Right lobe of liver (tissue), 6 donors: ENCODE data around the gene MED22. TPM values are rescaled to one million over a fixed set of nuclear protein-coding genes. Genes with fewer than 3 reads are reported as not detected.

Source experiments
- ATAC-seq, 4 donors: fragments of 200-7000 bp; cut with Tn5 transposase; one replicate each; pipeline ENCODE4 v1.9.1; 2020; ENCODE audit warnings: mild to moderate bottlenecking in 4 of 4, moderate library complexity in 4 of 4
- DNase-seq, 3 donors: peaks; one replicate each; pipeline ENCODE4 v3.0.0-alpha.2; 2020
- H3K27ac ChIP-seq, 3 donors: fragments of 200-600 bp; one replicate each; pipeline ENCODE4 v1.8.0; 2022
- H3K27me3 ChIP-seq, 2 donors: fragments of 200-600 bp; one replicate each; pipeline ENCODE4 v1.8.0; 2022
- H3K36me3 ChIP-seq, 4 donors: fragments of 200-600 bp; sonication (generic) in 1 of 4; one replicate each; pipeline versions ENCODE4 v1.5.1 to v1.8.0; 2017 to 2022; ENCODE audit warnings: control low read depth in 1 of 4
- H3K4me1 ChIP-seq, 4 donors: fragments of 200-600 bp; sonication (generic) in 1 of 4; one replicate each; pipeline versions ENCODE4 v1.5.1 to v1.8.0; 2017 to 2022; ENCODE audit warnings: control low read depth in 1 of 4
- H3K4me3 ChIP-seq, 3 donors: fragments of 200-600 bp; one replicate each; pipeline ENCODE4 v1.8.0; 2022
- H3K9me3 ChIP-seq, 4 donors: fragments of 200-600 bp; sonication (generic) in 1 of 4; one replicate each; pipeline versions ENCODE4 v1.5.1 to v1.8.0; 2017 to 2022; ENCODE audit warnings: control low read depth in 1 of 4
- CTCF ChIP-seq, 4 donors: fragments of 200-600 bp in 3 of 4; fragments of 450-650 bp in 1 of 4; IDR thresholded peaks; one replicate each; pipeline versions ENCODE4 v1.5.1 to v1.8.0; 2016 to 2022; ENCODE audit warnings: antibody characterized with exemption in 4 of 4, mild to moderate bottlenecking in 2 of 4
- POLR2A ChIP-seq: fragments of 450-650 bp; IDR thresholded peaks from one replicate; pipeline ENCODE4 v1.6.1; 2017; ENCODE audit warnings: antibody characterized with exemption, mild to moderate bottlenecking
- WGBS: methylation state at CpG from one replicate; pipeline ENCODE4 v1.1.6; 2018; ENCODE audit warnings: low coverage, low lambda C conversion rate; ENCODE audit not compliant: insufficient coverage; ENCODE audit errors: missing lambda C conversion rate; 5-methylcytosine and 5-hydroxymethylcytosine counted together
- intact Hi-C, 2 donors: fragments of 100-400 bp; cut with DNase I; formaldehyde crosslinking; loops; one replicate each; pipeline versions ENCODE4 v1.11.2 to v1.14.1; 2022
- small RNA-seq, 2 experiments: library from RNA; depleted of rRNA; stranded (forward); fragments of <200 nt; gene quantifications; one replicate each; pipeline ENCODE3, GENCODE V24; 2016
- total RNA-seq, 6 experiments: library from RNA; depleted of rRNA in 2 of 6; stranded (reverse); fragments of >200 nt in 2 of 6; fragmentation: NEBNext Ultra II Directional in 3 of 6; extraction: Animal tissue kit (Norgen Biotek cat#: 25700) in 3 of 6; gene quantifications; one replicate each; pipeline versions ENCODE4 v1.1.0 to v1.2.4, GENCODE V29; 2016 to 2023
- donor health status: DM: no; HTN: yes; CAD: no.
- donor health status: DM: no; HTN: no; CAD: no.
- donor health status: DM: no; HTN: no; CAD: no.
- donor health status: DM: no; HTN: yes; CAD: no.
- donor health status: DM: no; HTN: yes; CAD: no.

Gene MED22
- total RNA-seq, 6 experiments from 2014 or later = 5.9 to 14.5 (median 8.1) TPM

GRCh38 chr9:133290751-133291302, 57.1 kb downstream of the MED22 start:
- TF ChIP-seq POLR2A (no peak), CTCF (IDR thresholded peaks at IDR 0.05) (no peak)
- Histone ChIP-seq H3K36me3 (no peaks in the 10 kb centered on the region), H3K27ac (no peak overlapping the region), H3K27me3 (no peaks in the 10 kb centered on the region), H3K4me1 (no peaks in the 10 kb centered on the region), H3K4me3 (no peak overlapping the region), H3K9me3 (no peaks in the 10 kb centered on the region)
- intact Hi-C loops = no loop called here
- ATAC-seq = no peak
- WGBS = 74% methylated on average over 2 of the region's 2 CpGs
- DNase-seq = no peak

Small RNA genes within 50 kb of the gene (small RNA-seq; reads per million reads assigned to genes)
- 0 reads per million in 2 experiments for gene RF00019
- gene SNORD24 = 0 reads per million in 2 experiments
- 0 reads per million in 2 experiments for gene SNORD36A
- 0 reads per million in 2 experiments for gene SNORD36B
- gene SNORD36C = 0 reads per million in 2 experiments

Other genes starting within 250 kb of the MED22 start
- 10 to 100 TPM in 1 of 6 experiments, 1 to 10 TPM in 5; 4.3 to 19.8 (median 5.7) TPM for gene RALGDS, start 226.9 kb downstream of the MED22 start, total RNA-seq
- 1 to 10 TPM in 5 of 6 experiments, under 1 TPM in 1; 0.68 to 3.7 (median 1.9) TPM for gene GBGT1, start 184.2 kb downstream of the MED22 start, total RNA-seq
- not detected for gene OBP2B, start 138.9 kb downstream of the MED22 start, total RNA-seq
- under 1 TPM in 2 of 6 experiments, not detected in 4; 0.06 to 0.29 TPM for gene ABO, start 72.9 kb downstream of the MED22 start, total RNA-seq
- gene SURF6, start 11.9 kb downstream of the MED22 start, total RNA-seq = 1 to 10 TPM; 5.8 to 8.8 (median 7.6) TPM
- gene RPL7A, start 87 bp upstream of the MED22 start, total RNA-seq = 100 to 1,000 TPM; 529 to 851 (median 616) TPM
- gene SURF1, start 8.4 kb upstream of the MED22 start, total RNA-seq = 10 to 100 TPM; 37.4 to 68.8 (median 44.5) TPM
- gene SURF2, start 8.4 kb upstream of the MED22 start, total RNA-seq = 10 to 100 TPM in 2 of 6 experiments, 1 to 10 TPM in 4; 6.3 to 16.9 (median 8.2) TPM
- 100 to 1,000 TPM; 181 to 243 (median 213) TPM for gene SURF4, start 27.9 kb upstream of the MED22 start, total RNA-seq
- gene STKLD1, start 28.2 kb upstream of the MED22 start, total RNA-seq = 1 to 10 TPM in 2 of 6 experiments, under 1 TPM in 3, not detected in 1; 0.43 to 2.6 (median 0.81) TPM
- 10 to 100 TPM in 5 of 6 experiments, 1 to 10 TPM in 1; 9.5 to 19.9 (median 12.0) TPM for gene REXO4, start 69.9 kb upstream of the MED22 start, total RNA-seq
- gene ADAMTS13, start 74.2 kb upstream of the MED22 start, total RNA-seq = 10 to 100 TPM in 3 of 6 experiments, 1 to 10 TPM in 3; 8.1 to 27.7 (median 11.3) TPM
- 10 to 100 TPM; 23.5 to 39.8 (median 32.9) TPM for gene CACFD1, start 111.8 kb upstream of the MED22 start, total RNA-seq
- gene SLC2A6, start 131.0 kb upstream of the MED22 start, total RNA-seq = 1 to 10 TPM in 5 of 6 experiments, under 1 TPM in 1; 0.88 to 6.8 (median 2.8) TPM
- not detected for gene MYMK, start 176.8 kb upstream of the MED22 start, total RNA-seq
- 10 to 100 TPM in 3 of 6 experiments, 1 to 10 TPM in 3; 9.2 to 24.8 (median 12.7) TPM for gene ADAMTSL2, start 186.6 kb upstream of the MED22 start, total RNA-seq